HAP-1 (cell line): ENCODE data around the gene BBS4.
"Not testable (repeated sequence)": the region's sequence is repeated elsewhere in the genome, so short reads cannot be mapped to it uniquely, and the experiment has no call there.

ENCODE experiments used
- DNase-seq, 2 experiments: peaks; one replicate each; pipeline ENCODE4 v3.0.0-alpha.2; 2016 to 2020; ENCODE audit warnings: low spot score in 2 of 2
- H3K27me3 ChIP-seq: fragments of 250-450 bp; sonication (Bioruptor Pico); 2 replicates; pipeline ENCODE4 v1.5.1; 2020; ENCODE audit warnings: low read depth, mild to moderate bottlenecking, moderate library complexity
- H3K36me3 ChIP-seq: fragments of 250-450 bp; sonication (Bioruptor Pico); replicated peaks from 2 replicates; pipeline ENCODE4 v1.5.1; 2020; ENCODE audit warnings: mild to moderate bottlenecking
- H3K4me1 ChIP-seq: fragments of 250-450 bp; sonication (Bioruptor Pico); 2 replicates; pipeline ENCODE4 v1.5.1; 2020; ENCODE audit warnings: mild to moderate bottlenecking
- H3K4me3 ChIP-seq: fragments of 250-450 bp; sonication (Bioruptor Pico); 2 replicates; pipeline ENCODE4 v1.5.1; 2020; ENCODE audit warnings: mild to moderate bottlenecking, moderate library complexity
- H3K9me3 ChIP-seq: fragments of 250-450 bp; sonication (Bioruptor Pico); 2 replicates; pipeline ENCODE4 v1.5.1; 2020; ENCODE audit warnings: mild to moderate bottlenecking, moderate library complexity
- in situ Hi-C: fragments of 300-500 bp; cut with MboI; formaldehyde crosslinking; loops from 3 replicates; pipeline ENCODE4 v1.14.3; 2020; ENCODE audit warnings: low sequenced_read_pairs, inconsistent platforms, mixed read lengths

BBS4 gene

GRCh38 chr15:72685925-72686794 is at the start of gene BBS4, which contains the start of gene HIGD2B:
TSS of gene BBS4 (plus strand) at chr15:72686207. CDS start at chr15:72686228, 21 bp downstream.
TSS of gene HIGD2B (minus strand) at chr15:72686182. CDS start at chr15:72676374, 9,808 bp downstream.
- peaks cover 7% of the 10 kb centered on the region for H3K4me1 ChIP-seq
- H3K9me3 ChIP-seq, result no peaks in the 10 kb centered on the region
- H3K36me3 ChIP-seq, result no peaks in the 10 kb centered on the region
- H3K4me3 ChIP-seq, result peak within 1 kb of the TSS; percentile 45
- H3K27me3 ChIP-seq, result no peaks in the 10 kb centered on the region
- peak; percentile 100 for DNase-seq
- in situ Hi-C loops, result loop anchor here (25.0 kb wide), 1 partner anchor 1426 kb away; no protein-coding TSS in a partner anchor

DNA sequence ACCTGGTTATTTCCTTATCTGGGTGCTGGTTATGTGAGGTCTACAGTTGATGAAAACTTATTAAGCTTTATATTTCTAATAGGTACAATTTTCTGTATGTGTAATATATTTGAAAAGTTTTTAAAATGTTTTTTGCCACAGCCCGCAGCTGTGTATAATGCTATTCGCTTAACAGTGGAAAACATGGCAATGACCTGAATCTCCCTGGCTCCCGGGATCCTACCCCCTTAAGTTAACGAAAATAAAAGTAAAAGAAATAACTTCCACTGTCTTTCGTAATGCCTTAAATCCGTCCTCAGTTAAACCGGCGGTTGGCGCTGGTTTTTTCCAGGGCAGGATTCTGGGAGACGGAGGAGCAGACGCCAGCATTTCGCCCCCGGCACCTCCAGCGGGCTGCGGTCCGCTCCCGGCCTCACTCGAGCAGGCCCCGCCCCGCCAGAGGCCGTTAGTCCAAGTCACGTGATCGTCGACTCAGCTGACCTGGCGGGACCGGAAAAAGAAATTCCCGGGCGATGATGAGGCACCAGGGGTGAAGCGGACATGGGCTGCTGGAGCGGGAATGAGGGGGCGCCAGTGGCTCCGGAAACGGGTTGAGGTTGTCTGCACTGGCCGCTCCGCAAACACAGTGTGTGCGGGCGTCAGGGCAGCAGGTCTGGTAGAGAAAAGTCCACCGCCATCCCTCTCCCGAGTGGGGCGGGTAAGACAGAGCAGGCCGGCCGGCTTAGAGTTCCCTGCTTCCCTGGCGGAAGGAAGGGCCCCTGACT is 49.3 kb upstream of the BBS4 start:
- H3K4me1 ChIP-seq, H3K27me3 ChIP-seq, in situ Hi-C loops, H3K36me3 ChIP-seq, H3K9me3 ChIP-seq: not testable (repeated sequence)
- peak overlapping the region; percentile 19 for H3K4me3 ChIP-seq
- peak; percentile 59 to 91 for DNase-seq

DNA sequence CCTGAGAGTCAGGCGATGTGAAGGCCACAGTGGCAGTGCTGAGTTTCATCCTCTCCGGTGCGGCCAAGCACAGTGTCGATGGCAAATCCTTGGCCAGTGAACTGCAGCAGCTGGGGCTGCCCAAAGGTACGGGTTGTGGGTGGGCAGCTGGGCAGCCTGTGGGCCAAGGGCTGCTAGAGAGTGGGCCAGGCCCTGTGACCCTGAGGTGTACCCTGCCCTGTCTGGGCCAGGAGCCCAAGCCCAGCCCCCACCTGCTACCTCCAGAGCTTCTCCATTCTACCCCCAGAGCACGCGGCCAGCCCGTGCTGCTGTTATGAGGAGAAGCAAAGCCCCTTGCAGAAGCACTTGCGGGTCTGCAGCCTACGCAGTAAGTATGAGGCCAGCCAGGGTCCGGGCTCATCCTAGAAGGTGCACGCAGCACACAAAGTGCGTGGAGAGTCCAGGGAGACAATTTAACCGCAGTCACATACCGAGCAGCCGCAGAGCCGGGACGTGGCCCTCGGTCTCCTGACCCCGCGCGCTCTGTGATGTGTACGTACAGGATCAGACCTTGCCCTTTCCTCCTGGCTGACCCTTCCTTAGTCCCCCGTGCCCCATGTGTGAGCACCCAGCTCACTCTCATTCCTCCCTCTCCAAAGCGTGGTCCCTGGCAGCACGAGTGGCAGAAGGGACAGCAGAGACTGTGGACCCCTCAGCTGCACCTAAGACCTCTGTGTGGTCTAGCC is 46.1 kb upstream of the BBS4 start:
- H3K4me3 ChIP-seq, H3K4me1 ChIP-seq, in situ Hi-C loops, DNase-seq, H3K9me3 ChIP-seq, H3K27me3 ChIP-seq, H3K36me3 ChIP-seq: not testable (repeated sequence)

DNA sequence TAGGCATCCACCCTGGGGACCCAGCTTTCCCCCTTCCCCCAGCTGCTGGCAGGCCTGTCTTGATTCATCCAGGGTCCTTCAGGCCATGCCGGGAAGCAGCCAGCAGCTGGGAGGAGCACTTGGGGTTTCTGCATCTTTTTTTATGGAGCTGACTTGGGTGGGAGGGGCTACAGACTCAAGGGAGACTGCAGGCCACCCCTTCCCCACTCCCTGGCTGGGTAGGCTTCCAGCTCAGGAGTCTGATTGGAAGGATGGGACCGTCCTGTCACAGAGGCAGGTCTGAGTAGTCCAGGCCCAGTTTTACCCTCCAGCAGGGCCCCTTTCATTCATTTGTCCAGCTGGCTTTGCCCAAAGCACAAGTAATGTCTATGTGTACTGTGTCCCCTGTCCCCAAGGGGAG is 43.7 kb upstream of the BBS4 start:
- H3K4me1 ChIP-seq, H3K27me3 ChIP-seq, in situ Hi-C loops, H3K9me3 ChIP-seq, DNase-seq, H3K36me3 ChIP-seq, H3K4me3 ChIP-seq: not testable (repeated sequence)

GRCh38 chr15:72648631-72649253 is 37.3 kb upstream of the BBS4 start:
- H3K27me3 ChIP-seq, H3K4me3 ChIP-seq, DNase-seq, H3K4me1 ChIP-seq, H3K9me3 ChIP-seq, in situ Hi-C loops, H3K36me3 ChIP-seq: not testable (repeated sequence)

DNA sequence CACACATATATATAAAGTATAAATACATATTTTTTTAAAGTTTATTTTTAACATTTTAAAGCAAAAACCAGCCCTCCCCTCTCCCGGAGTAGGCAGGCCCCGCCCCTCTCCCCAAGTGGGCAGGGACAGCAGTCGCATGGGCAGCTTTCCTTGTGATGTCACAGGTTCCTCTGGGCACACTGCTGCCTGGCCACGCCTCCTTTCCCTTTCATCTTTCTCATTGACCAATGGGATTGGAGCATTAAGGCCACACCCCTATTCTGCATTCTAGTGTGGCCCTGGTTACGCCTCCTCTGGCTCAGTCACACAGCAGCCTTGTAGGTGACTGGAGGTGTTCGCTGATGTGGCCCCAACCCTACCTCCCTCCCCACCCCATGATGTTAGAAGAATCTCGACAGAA is 31.6 kb upstream of the BBS4 start, which contains the start of gene GOLGA6B:
Gene GOLGA6B (plus strand): TSS at position 301 of the 400 bp plus-strand sequence. CDS start 41 bp downstream, at position 342.
- H3K36me3 ChIP-seq, DNase-seq, H3K4me3 ChIP-seq, H3K9me3 ChIP-seq, H3K27me3 ChIP-seq, H3K4me1 ChIP-seq, in situ Hi-C loops: not testable (repeated sequence)

DNA sequence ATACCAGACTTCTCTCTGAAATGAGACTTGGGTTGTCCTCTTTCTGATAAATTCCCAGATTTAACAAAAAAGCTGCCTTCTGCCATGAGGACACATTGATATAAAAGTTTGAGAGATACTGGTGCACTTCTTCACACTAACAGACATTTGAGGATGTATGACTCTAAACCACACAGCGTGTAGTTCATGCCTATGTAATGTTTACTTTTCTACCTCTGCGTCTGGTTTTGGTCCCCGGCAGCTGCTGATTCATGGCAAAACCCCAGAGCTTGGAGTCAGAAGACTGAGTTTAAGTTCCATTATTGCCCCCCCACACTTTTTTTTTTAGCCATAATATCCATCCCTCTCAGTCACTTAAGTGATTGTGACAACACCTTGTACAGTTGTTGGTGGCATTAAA is 30.0 kb upstream of the BBS4 start:
- H3K4me3 ChIP-seq, DNase-seq, H3K9me3 ChIP-seq, H3K27me3 ChIP-seq, in situ Hi-C loops, H3K4me1 ChIP-seq, H3K36me3 ChIP-seq: not testable (repeated sequence)

DNA sequence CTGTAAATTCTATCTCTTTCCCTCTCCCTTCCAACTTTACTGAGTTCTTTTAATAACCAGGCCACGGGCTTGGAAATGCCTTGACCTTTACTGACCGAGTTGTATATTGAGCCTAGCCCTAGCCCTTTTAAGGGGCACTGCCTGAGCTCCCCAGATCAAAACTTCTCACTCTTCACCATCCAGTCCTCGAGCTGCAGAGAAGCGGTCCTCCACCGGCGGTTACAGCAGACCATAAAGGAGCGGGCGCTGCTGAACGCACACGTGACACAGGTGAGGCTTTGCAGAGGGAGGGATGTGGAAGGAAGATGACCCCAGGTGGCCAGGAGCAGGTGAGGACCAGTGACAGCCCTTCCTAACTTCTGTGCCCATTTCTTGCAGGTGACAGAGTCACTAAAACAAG is 24.9 kb upstream of the BBS4 start:
- in situ Hi-C loops, result not testable (repeated sequence)

GRCh38 chr15:72663931-72664330 is 22.1 kb upstream of the BBS4 start:
- not testable (repeated sequence) for H3K36me3 ChIP-seq

More for the DNA sequence above, 24.9 kb upstream of the BBS4 start:
- not testable (repeated sequence) for H3K9me3 ChIP-seq, H3K36me3 ChIP-seq, H3K4me1 ChIP-seq, H3K4me3 ChIP-seq, H3K27me3 ChIP-seq, DNase-seq

DNA sequence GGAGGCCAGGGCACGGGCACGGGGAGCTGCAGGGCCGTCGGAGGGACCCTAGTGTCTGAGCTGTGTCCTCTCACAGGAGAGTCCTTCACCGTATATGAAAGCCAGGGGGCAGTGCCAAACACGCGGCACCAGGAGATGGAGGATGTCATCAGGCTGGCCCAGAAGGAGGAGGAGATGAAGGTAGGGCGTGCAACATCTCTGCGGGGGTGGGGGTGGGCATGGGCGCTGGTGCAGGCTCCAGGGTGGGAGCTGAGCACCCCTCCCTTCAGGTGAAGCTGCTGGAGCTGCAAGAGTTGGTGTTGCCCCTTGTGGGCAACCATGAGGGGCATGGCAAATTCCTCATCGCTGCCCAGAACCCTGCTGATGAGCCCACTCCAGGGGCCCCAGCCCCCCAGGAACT is 20.3 kb upstream of the BBS4 start:
- H3K9me3 ChIP-seq, H3K4me1 ChIP-seq, in situ Hi-C loops, H3K27me3 ChIP-seq, H3K36me3 ChIP-seq, H3K4me3 ChIP-seq: not testable (repeated sequence)
- DNase-seq, result peak in 1 of 2 experiments; percentile 4

More at GRCh38 chr15:72663931-72664330, 22.1 kb upstream of the BBS4 start:
- in situ Hi-C loops, H3K27me3 ChIP-seq, H3K9me3 ChIP-seq, H3K4me1 ChIP-seq, H3K4me3 ChIP-seq, DNase-seq: not testable (repeated sequence)

GRCh38 chr15:72669803-72670202 is 16.2 kb upstream of the BBS4 start:
- H3K9me3 ChIP-seq, H3K36me3 ChIP-seq, H3K4me3 ChIP-seq, H3K27me3 ChIP-seq, DNase-seq: not testable (repeated sequence)
- peaks cover 18% of the 10 kb centered on the region for H3K4me1 ChIP-seq
- in situ Hi-C loops, result loop anchor here (10.0 kb wide), 4 partner anchors 45 to 1655 kb away; no protein-coding TSS in a partner anchor

- in situ Hi-C loops, result loop anchor here (10.0 kb wide), 4 partner anchors 46 to 1654 kb away; no protein-coding TSS in a partner anchor
Observed at GRCh38 chr15:72670656-72671352, 15.2 kb upstream of the BBS4 start.

More at GRCh38 chr15:72670656-72671352, 15.2 kb upstream of the BBS4 start:
- Histone ChIP-seq H3K4me1 (peaks cover 18% of the 10 kb centered on the region), H3K4me3 (peak overlapping the region; percentile 12)
- H3K27me3 ChIP-seq, H3K9me3 ChIP-seq, H3K36me3 ChIP-seq: not testable (repeated sequence)
- peak; percentile 92 to 97 for DNase-seq
